CD4-positive, alpha-beta T cell treated with Interleukin-12 subunit alpha and Interleukin-12 subunit beta, for 1 hour (primary cell): ENCODE results near the gene HK1.
"Not testable (repeated sequence)": the region's sequence is repeated elsewhere in the genome, so short reads cannot be mapped to it uniquely, and the experiment has no call there.

Experiments used
- DNase-seq: peaks from one replicate; pipeline ENCODE4 v3.0.0-alpha.2; 2020

The HK1 gene

DNA sequence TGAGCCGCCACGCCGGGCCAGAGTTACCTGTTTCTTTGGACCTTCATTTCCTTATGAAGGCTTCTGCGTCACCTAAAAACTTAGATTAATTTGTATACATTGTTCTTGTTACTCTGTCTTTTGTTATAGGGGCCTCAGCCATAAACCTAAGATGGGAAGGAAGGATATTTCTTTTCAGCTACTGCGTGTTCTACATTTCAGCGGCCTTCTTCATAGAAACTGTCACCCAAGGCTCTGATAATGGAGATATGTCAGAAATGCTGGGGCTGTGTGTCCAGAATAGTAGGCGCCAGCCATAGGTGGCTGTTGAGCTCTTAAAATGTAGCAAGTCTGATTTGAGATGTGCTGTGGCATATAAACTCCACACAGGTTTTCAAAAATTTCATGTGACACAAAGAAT lies 52.9 kb downstream of the HK1 start:
- DNase-seq: no peak

DNA sequence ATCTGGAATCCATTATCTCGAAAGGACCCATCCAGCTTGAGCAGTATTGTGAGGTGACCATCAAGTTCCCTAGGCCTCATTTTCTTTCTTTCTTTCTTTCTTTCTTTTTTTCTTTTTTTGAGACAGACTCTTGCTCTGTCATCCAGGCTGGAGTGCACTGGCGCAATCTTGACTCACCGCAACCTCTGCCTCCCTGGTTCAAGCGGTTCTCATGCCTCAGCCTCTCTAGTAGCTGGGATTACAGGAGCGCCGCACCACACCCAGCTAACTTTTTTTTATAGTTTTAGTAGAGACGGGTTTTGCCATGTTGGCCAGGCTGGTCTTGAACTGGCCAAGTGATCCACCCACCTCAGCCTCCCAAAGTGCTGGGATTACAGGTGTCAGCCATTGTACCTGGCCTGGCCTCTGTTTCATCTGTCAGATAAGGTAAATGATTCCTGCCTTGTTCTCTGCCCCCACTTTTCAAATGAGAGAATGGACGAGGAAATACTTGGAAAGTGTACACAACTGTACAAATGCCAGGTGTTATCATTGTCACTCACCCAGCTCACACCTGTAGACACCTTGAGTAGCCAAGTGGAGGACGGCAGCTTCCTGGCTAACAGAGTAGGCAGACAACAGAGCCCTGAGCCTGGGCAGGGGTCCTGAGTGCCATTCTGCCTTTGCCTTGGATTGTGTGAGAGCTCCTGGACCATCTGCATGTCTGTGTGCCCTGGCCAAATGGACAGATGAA lies 54.1 kb downstream of the HK1 start:
- no peak for DNase-seq

DNA sequence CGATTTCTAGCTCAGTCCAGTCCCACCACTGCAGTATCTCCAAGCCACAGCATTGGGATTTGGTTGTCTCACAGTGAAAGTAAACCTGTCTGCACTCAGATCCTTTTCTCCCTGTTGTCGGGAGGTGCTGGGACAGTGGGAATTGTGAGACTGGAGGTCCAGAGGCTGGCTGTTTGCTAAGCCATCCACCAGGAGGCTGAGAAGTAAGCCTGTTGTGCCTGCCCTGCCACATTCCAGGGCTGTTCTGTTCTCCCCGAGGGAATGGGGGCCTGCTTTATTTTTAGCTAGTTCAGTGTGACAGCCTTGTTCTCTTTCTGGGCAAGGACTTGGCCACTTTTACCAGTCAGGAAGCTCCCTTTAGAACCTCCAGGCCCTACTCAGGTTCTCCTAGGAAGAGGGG lies 54.9 kb downstream of the HK1 start:
- no peak for DNase-seq

GRCh38 chr10:69333865-69334301 lies 55.6 kb downstream of the HK1 start:
- DNase-seq: not testable (repeated sequence)

GRCh38 chr10:69334302-69335062 lies 56.2 kb downstream of the HK1 start:
- DNase-seq: no peak

DNA sequence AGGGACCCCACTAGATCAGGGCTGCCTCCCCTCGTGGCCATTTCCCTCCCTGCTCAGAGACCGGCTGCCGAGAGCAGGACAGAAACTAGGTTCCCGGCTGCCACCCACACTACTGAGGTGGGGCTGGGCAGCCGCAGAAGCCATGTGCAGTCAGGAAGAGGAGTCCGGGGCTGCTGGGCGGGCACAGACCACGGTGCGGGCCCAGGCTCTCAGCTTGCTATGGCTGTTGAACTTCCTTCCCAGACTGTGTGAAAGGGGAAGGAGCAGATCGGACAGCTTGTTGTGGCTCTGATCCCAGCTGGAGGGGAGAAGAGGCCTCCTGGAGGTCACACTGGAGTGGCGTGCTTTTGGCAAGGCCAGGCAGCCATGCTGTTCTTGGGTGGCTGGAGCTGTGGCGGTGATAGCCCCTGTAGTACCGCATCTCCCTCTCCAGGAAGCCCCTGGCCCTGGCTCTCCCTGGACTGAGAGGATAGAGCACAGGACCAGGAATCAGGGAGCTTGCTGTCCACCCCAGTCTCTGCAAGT lies 56.8 kb downstream of the HK1 start:
- DNase-seq: peak; percentile 25

DNA sequence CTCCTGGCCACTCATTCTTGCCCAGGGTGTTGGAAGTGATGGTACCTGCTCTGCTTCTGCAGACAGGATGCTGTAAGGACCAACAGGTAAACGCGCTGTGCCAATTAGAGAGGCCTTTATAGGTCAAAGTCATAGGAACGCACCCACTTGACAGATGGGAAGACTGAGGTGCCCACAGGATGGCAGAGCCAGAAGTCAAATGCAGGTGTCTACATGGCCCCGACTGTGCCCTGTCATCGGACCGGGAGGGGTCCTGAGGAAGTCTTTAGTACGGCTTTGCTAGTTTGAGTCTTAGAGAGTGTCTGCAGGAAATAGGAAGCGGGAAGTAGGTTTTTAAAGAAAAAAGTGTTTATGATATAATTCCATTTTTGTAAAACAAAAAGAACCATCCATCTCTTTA lies 57.3 kb downstream of the HK1 start:
- DNase-seq: no peak

- no peak for DNase-seq
Measured at GRCh38 chr10:69336952-69337295, 58.6 kb downstream of the HK1 start.

- no peak for DNase-seq
Measured at GRCh38 chr10:69337296-69338132, 59.2 kb downstream of the HK1 start.

DNA sequence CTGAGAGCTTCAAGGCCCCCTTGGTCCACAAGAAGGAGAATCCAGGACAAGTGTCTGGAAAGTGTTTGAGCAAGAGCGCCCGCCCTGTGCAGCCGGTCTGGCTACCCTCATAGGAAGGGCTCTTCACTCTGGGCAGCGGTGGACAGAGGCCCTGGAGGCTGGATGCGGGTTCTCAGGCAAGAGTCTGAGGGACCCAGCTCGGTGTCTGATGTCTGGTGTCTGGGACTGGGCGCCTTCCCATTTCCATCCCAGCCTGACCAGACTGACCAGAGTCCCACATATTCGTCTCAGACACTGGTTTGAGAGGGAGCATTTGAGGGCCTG lies 59.8 kb downstream of the HK1 start:
- DNase-seq: no peak

- DNase-seq: no peak
Measured at GRCh38 chr10:69338547-69339450, 60.5 kb downstream of the HK1 start.

DNA sequence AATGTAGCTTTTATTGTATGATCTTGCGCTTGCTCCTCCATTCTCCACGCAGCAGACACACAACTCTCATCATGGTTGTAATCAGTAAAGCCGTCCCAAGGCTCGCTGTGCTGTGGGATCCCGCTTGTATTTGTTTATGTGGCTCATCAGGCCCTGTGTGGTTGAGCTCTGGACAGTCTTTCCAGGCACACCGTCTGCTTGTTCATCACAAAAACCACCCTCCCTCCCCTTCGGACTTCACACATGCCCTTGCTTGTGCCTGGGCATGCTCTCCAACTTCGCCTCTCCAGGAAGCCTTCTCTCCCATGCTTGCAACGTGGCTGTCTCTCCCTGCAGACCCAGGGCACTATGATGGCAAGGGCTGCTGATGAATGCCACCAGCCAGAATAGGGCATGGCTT lies 62.4 kb downstream of the HK1 start:
- DNase-seq: no peak

- no peak for DNase-seq
Measured at GRCh38 chr10:69343905-69344304, 65.6 kb downstream of the HK1 start.

DNA sequence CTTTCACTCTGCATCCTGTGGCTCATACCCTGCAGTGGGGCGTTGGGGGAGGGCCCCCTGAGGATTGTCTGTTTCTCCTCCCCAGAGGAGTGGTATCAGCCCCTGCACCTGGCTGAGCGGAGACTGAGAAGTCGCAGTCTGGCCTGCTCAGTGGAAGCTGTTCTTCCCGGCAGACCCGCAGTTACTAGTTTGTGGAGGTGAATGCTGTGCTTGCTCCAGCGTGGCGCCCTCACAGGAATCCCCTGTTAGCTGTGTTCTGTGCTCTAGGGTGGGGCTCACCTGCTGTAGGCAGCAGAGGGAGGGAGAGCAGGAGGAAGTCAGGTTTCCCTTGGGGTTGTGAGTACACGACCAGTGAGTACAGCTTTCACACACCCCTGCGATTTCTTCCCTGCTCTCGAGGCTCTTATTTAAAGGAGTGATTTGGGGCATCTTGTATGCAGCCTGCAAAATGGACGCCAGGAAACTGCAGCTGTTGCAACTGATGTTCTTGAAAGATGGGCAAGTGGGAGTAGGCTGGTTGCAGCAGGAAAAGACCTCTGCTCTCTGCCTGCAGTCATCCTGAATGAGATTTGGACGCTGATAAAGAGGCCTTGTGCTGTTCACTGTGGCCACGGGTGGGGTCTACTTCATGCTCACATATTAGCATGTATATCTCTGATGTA lies 66.4 kb downstream of the HK1 start:
- DNase-seq: peak; percentile 25

DNA sequence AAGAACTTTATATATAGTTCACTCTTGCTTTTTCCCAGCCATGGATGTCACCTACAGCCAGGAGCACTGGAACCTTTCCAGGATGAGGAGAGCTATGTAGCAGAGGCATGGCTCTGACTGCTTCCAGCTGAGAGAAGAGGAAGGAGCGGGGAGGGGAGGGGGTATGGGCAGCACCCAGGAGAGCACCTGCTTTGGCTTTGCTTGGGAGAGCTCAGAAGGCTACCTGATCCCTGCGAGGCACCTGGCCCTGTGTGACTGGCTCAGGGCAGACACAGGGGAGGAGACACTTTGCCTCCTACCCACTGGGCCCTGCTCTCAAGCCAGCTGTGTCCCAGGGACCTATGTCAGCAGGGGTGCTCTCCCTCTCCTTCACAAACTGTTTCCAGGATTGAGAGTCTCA lies 67.1 kb downstream of the HK1 start:
- DNase-seq: no peak

- no peak for DNase-seq
Measured at GRCh38 chr10:69345890-69346474, 67.7 kb downstream of the HK1 start.

- no peak for DNase-seq
Measured at GRCh38 chr10:69346776-69347175, 68.5 kb downstream of the HK1 start.

DNA sequence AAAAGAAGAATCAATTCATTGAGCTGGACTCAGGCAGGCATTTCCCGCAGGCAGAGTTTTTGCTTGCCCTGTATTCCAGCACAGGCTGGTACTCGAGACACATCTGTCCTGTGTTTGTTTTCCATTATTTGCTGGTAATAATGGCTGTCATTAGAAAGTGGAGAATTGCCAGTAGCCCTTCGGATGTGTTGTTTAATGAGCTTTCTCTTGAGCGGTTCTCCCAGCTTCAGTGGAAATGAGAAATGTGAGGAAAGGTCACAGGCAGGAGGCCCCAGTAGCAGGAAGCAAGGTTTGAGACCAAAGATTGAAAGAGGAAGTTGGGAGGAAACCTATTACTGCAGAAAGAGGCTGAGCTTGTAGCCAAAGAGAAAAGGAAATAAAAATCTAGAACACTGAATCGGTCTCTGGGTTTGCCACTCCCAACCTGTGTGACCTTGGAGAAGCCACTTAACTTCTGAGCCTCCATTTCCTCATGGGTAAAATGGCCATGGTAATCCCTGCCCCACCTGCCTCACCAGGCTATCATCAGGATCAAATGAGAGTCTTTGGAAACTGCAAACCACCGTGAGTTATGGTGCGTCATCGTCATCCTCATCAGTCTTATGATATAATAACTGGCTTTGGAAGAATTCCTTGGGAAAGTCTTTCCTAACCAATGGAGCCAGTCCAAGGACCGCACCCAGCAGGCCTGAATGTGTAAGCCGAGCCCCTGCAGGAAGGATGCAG lies 70.7 kb downstream of the HK1 start:
- no peak for DNase-seq

DNA sequence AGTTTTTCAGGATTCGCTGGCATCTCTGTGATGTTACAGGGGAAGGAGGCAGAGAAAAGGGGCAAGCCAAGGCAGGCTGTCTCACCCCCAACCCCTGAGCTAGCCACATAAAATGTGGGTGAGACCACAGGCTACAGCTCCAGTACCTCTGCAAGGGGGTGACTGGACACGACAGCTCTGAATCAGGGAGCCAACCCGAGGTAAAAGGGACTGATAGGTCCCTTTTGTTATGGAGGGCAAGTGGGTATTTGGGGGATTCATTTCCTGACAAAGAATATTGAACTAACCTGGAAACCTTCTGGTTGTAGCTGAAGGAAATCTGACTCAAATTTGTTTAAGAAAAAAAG lies 71.2 kb downstream of the HK1 start:
- no peak for DNase-seq

GRCh38 chr10:69351589-69351988 lies 73.3 kb downstream of the HK1 start:
- no peak for DNase-seq
